GM19025 (cell line): ENCODE data around the gene PTGFRN.
"Not testable (repeated sequence)": the region's sequence is repeated elsewhere in the genome, so short reads cannot be mapped to it uniquely, and the experiment has no call there.

Source experiments
- ATAC-seq: cut with Tn5 transposase; IDR thresholded peaks from one replicate; pipeline ENCODE4 v1.9.1; 2021; ENCODE audit warnings: mild to moderate bottlenecking, low read depth, moderate library complexity; ENCODE audit not compliant: unreplicated experiment

Gene PTGFRN

GRCh38 chr1:116962987-116963639 lies 53.4 kb downstream of the PTGFRN start:
- ATAC-seq = no peak

- ATAC-seq = no peak
These were observed 57.1 kb downstream of the PTGFRN start for GRCh38 chr1:116966791-116967190.

- no peak for ATAC-seq
These were observed 59.0 kb downstream of the PTGFRN start for GRCh38 chr1:116968724-116969123.

- ATAC-seq = no peak
These were observed 61.6 kb downstream of the PTGFRN start for GRCh38 chr1:116971258-116971860.

GRCh38 chr1:116971965-116972673 lies 62.4 kb downstream of the PTGFRN start:
- no peak for ATAC-seq

- ATAC-seq = no peak
These were observed 62.9 kb downstream of the PTGFRN start for GRCh38 chr1:116972674-116973030.

- not testable (repeated sequence) for ATAC-seq
These were observed 70.6 kb downstream of the PTGFRN start for GRCh38 chr1:116980309-116980708.

GRCh38 chr1:116981521-116982037 lies 71.9 kb downstream of the PTGFRN start:
- ATAC-seq = no peak

GRCh38 chr1:116982319-116983004 lies 72.7 kb downstream of the PTGFRN start:
- ATAC-seq = no peak

- no peak for ATAC-seq
These were observed 73.4 kb downstream of the PTGFRN start for GRCh38 chr1:116983112-116983511.

- ATAC-seq = no peak
These were observed 74.0 kb downstream of the PTGFRN start for GRCh38 chr1:116983678-116984077.

- no peak for ATAC-seq
These were observed 74.9 kb downstream of the PTGFRN start for GRCh38 chr1:116984406-116985160.

GRCh38 chr1:116986421-116987255 lies 76.9 kb downstream of the PTGFRN start:
- ATAC-seq = no peak

GRCh38 chr1:116987256-116987555 lies 77.5 kb downstream of the PTGFRN start:
- no peak for ATAC-seq

GRCh38 chr1:116988248-116988647 lies 78.5 kb downstream of the PTGFRN start:
- ATAC-seq = no peak

- ATAC-seq = no peak
These were observed 79.2 kb downstream of the PTGFRN start for GRCh38 chr1:116988908-116989307.

GRCh38 chr1:116989835-116990234 lies 80.1 kb downstream of the PTGFRN start:
- ATAC-seq = no peak

GRCh38 chr1:116990612-116991151 lies 81.0 kb downstream of the PTGFRN start:
- ATAC-seq = no peak

- no peak for ATAC-seq
These were observed 81.6 kb downstream of the PTGFRN start for GRCh38 chr1:116991171-116991845.
